HEK293T (cell line): ENCODE results near the gene CDH26.

Source experiments
- ELF4 ChIP-seq: fragments of 450-650 bp; IDR thresholded peaks from 2 replicates; pipeline ENCODE4 v1.6.1; 2017; ENCODE audit warnings: antibody characterized with exemption
- HDGF ChIP-seq: fragments of 450-650 bp; IDR thresholded peaks from 2 replicates; pipeline ENCODE4 v1.6.1; 2017; ENCODE audit warnings: antibody characterized with exemption, borderline replicate concordance
- NFRKB ChIP-seq: fragments of 450-650 bp; IDR thresholded peaks from 2 replicates; pipeline ENCODE4 v1.6.1; 2016; ENCODE audit warnings: mild to moderate bottlenecking, moderate library complexity

DNA sequence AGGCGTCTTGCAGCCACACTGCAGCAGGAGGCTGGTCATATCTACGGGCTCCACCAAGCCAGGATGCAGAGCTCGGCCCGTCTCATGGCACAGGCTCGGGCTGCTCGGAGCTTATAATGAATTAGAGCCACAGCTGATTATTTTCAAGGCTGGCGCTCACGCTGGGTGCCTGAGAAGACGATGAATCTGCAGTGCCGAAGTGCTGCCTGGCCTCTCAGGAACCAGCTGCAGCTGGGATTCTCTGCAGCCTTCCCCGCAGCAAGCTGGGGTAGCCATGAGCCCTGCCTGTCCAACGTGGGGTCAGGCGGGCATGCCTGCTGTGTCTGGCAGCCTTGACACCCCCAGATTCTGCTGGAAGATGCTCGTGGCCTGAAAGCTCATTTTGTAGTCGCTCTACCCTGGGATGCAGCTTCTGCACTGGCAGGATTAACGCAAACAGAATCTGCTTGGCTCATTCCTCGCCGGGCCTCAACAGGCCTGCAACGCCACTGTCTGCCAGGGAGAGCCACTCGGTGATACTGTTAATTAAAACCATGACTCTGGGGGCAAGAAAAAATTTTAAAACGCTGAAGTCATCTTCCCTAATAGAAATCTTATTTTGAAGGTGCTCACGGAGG is 104.3 kb downstream of the CDH26 start:
- no peak for TF ChIP-seq ELF4
- no peak for TF ChIP-seq NFRKB
- TF ChIP-seq HDGF, result no peak
